Liver (tissue), 9 donors: ENCODE data around the gene AVEN. TPM values are rescaled to one million over a fixed set of nuclear protein-coding genes. Genes with fewer than 3 reads are reported as not detected.

ENCODE experiments used
- DNase-seq: peaks from one replicate; pipeline ENCODE4 v3.0.0-alpha.2; 2017; ENCODE audit warnings: low spot score
- H3K27ac ChIP-seq, 2 donors: one replicate each; pipeline ENCODE4 v1.7.0; 2013; ENCODE audit warnings: inconsistent platforms in 2 of 2, low read length in 2 of 2, control low read depth in 1 of 2, low read depth in 1 of 2, mild to moderate bottlenecking in 1 of 2
- H3K27me3 ChIP-seq, 4 donors: one replicate each; pipeline versions ENCODE4 v1.6.1 to v1.7.0; 2013; ENCODE audit warnings: low read length in 3 of 4, inconsistent platforms in 1 of 4, mild to moderate bottlenecking in 1 of 4, moderate library complexity in 1 of 4; ENCODE audit not compliant: control insufficient read depth in 4 of 4, insufficient read depth in 4 of 4
- H3K36me3 ChIP-seq, 4 donors: one replicate each; pipeline versions ENCODE4 v1.6.1 to v1.7.0; 2013; ENCODE audit warnings: low read length in 3 of 4, mild to moderate bottlenecking in 3 of 4, low read depth in 1 of 4, moderate library complexity in 1 of 4; ENCODE audit not compliant: control insufficient read depth in 4 of 4, insufficient read depth in 3 of 4
- H3K4me1 ChIP-seq, 4 donors: one replicate each; pipeline versions ENCODE4 v1.6.1 to v1.7.0; 2013; ENCODE audit warnings: low read length in 3 of 4, mild to moderate bottlenecking in 3 of 4, moderate library complexity in 1 of 4; ENCODE audit not compliant: control insufficient read depth in 4 of 4, insufficient read depth in 4 of 4
- H3K4me3 ChIP-seq, 3 donors: one replicate each; pipeline versions ENCODE4 v1.6.1 to v1.7.0; 2013; ENCODE audit warnings: low read length in 3 of 3, control low read depth in 1 of 3, low read depth in 1 of 3, mild to moderate bottlenecking in 1 of 3
- H3K9ac ChIP-seq, 2 donors: one replicate each; pipeline ENCODE4 v1.7.0; 2013; ENCODE audit warnings: low read length in 2 of 2, mild to moderate bottlenecking in 2 of 2, moderate library complexity in 2 of 2, control low read depth in 1 of 2, low read depth in 1 of 2
- H3K9me3 ChIP-seq, 4 donors: one replicate each; pipeline versions ENCODE4 v1.6.1 to v1.7.0; 2013; ENCODE audit warnings: low read length in 3 of 4; ENCODE audit not compliant: control insufficient read depth in 4 of 4
- ATF3 ChIP-seq: IDR thresholded peaks from 2 replicates; pipeline ENCODE4 v1.6.1; 2016; ENCODE audit warnings: antibody characterized with exemption
- CTCF ChIP-seq: fragments of 150-350 bp; IDR thresholded peaks from 2 replicates; pipeline ENCODE4 v1.5.1; 2017; ENCODE audit warnings: improper control_type of control experiment, low read depth, low read length; ENCODE audit not compliant: missing input control
- EGR1 ChIP-seq, 2 donors: IDR thresholded peaks; 2 replicates each; pipeline ENCODE4 v1.6.1; 2016 to 2018; ENCODE audit warnings: antibody characterized with exemption in 2 of 2, low read depth in 2 of 2
- FOXA1 ChIP-seq: IDR thresholded peaks from 2 replicates; pipeline ENCODE4 v1.6.1; 2016; ENCODE audit warnings: antibody characterized with exemption
- FOXA2 ChIP-seq: IDR thresholded peaks from 2 replicates; pipeline ENCODE4 v1.6.1; 2016; ENCODE audit warnings: antibody characterized with exemption
- GABPA ChIP-seq, 2 donors: IDR thresholded peaks in 1 of 2; conservative IDR thresholded peaks in 1 of 2; 2 replicates each; pipeline ENCODE4 v1.6.1; 2016; ENCODE audit warnings: antibody characterized with exemption in 2 of 2, mild to moderate bottlenecking in 1 of 2, moderate library complexity in 1 of 2
- HNF4A ChIP-seq, 2 donors: conservative IDR thresholded peaks; 2 replicates each; pipeline ENCODE4 v1.6.1; 2016; ENCODE audit warnings: antibody characterized with exemption in 2 of 2, mild to moderate bottlenecking in 2 of 2
- HNF4G ChIP-seq: IDR thresholded peaks from 2 replicates; pipeline ENCODE4 v1.6.1; 2016; ENCODE audit warnings: antibody characterized with exemption
- MAX ChIP-seq: IDR thresholded peaks from 2 replicates; pipeline ENCODE4 v1.6.1; 2016; ENCODE audit warnings: antibody characterized with exemption
- NR2F2 ChIP-seq: IDR thresholded peaks from 2 replicates; pipeline ENCODE4 v1.6.1; 2016; ENCODE audit warnings: antibody characterized with exemption
- RAD21 ChIP-seq, 2 donors: IDR thresholded peaks; 2 replicates each; pipeline ENCODE4 v1.6.1; 2016; ENCODE audit warnings: antibody characterized with exemption in 2 of 2, mild to moderate bottlenecking in 2 of 2
- REST ChIP-seq: IDR thresholded peaks from 2 replicates; pipeline ENCODE4 v1.6.1; 2016; ENCODE audit warnings: antibody characterized with exemption, mild to moderate bottlenecking
- RXRA ChIP-seq, 2 donors: IDR thresholded peaks; 2 replicates each; pipeline ENCODE4 v1.6.1; 2017 to 2018; ENCODE audit warnings: antibody characterized with exemption in 2 of 2, mild to moderate bottlenecking in 1 of 2
- SP1 ChIP-seq: IDR thresholded peaks from 2 replicates; pipeline ENCODE4 v1.6.1; 2018; ENCODE audit warnings: antibody characterized with exemption, mild to moderate bottlenecking
- TAF1 ChIP-seq: conservative IDR thresholded peaks from 2 replicates; pipeline ENCODE4 v1.6.1; 2016; ENCODE audit warnings: antibody characterized with exemption, mild to moderate bottlenecking
- YY1 ChIP-seq: IDR thresholded peaks from 2 replicates; pipeline ENCODE4 v1.6.1; 2016; ENCODE audit warnings: antibody characterized with exemption, mild to moderate bottlenecking
- ZBTB33 ChIP-seq: IDR thresholded peaks from 2 replicates; pipeline ENCODE4 v1.6.1; 2016; ENCODE audit warnings: antibody characterized with exemption
- WGBS: extraction: QIAGEN DNeasy Blood & Tissue Kit; methylation state at CpG from one replicate; pipeline ENCODE4 v1.1.7; 2013; 5-methylcytosine and 5-hydroxymethylcytosine counted together
- polyA plus RNA-seq, 2 donors: library from polyadenylated mRNA; stranded (reverse) in 1 of 2; unstranded in 1 of 2; fragments of 200-250 nt in 1 of 2; fragments of >200 nt in 1 of 2; fragmentation: Nextera tagmentation in 1 of 2; extraction: Ambion mirVana in 1 of 2; gene quantifications; one replicate each; pipeline versions ENCODE4 v1.2.1 to v1.2.3, GENCODE V29; 2013 to 2015
- total RNA-seq, 2 donors: library from RNA; depleted of rRNA; stranded (reverse); fragments of >200 nt; gene quantifications; one replicate each; pipeline ENCODE4 v1.2.3, GENCODE V29; 2014
- donor health status: healthy.
- donor health status: healthy.
- donor health status: healthy.
- donor health status: healthy.
- donor health status: healthy.

The AVEN gene
- total and polyA plus RNA-seq, 4 donors: 5.3 to 12.4 (median 7.0) TPM

GRCh38 chr15:33866101-33866737 is 172.8 kb downstream of the AVEN start:
- DNase-seq: no peak
- TF ChIP-seq HNF4A (conservative IDR thresholded peaks at IDR 0.05) (no peak), SP1 (no peak), FOXA1 (no peak), YY1 (no peak), GABPA (IDR thresholded peaks at IDR 0.05 in 1 of 2, conservative IDR thresholded peaks at IDR 0.05 in 1 of 2) (no peak), RAD21 (IDR thresholded peaks at IDR 0.05) (no peak), FOXA2 (no peak), ATF3 (no peak), REST (no peak), TAF1 (no peak), MAX (no peak), NR2F2 (no peak), RXRA (IDR thresholded peaks at IDR 0.05) (no peak), EGR1 (IDR thresholded peaks at IDR 0.05; ENCODE audit: low read depth in 2 of 2) (no peak), CTCF (no peak), ZBTB33 (no peak), HNF4G (no peak)
- H3K4me3 ChIP-seq: no peak overlapping the region
- WGBS: 85% methylated on average over 3 of the region's 3 CpGs
- no peaks in the 10 kb centered on the region for H3K27me3 ChIP-seq
- H3K27ac ChIP-seq: no peak overlapping the region
- H3K9ac ChIP-seq: no peak overlapping the region
- H3K36me3 ChIP-seq: peaks cover 7 to 17% (median 13%) of the 10 kb centered on the region in 4 donors
- no peaks in the 10 kb centered on the region for H3K9me3 ChIP-seq
- no peaks in the 10 kb centered on the region for H3K4me1 ChIP-seq
